Loucy (cell line): ENCODE data around the gene TOM1L2.

Experiments
- EZH2phosphoT487 ChIP-seq: fragments of 200-600 bp; IDR thresholded peaks from 2 replicates; pipeline ENCODE4 v1.6.1; 2018; ENCODE audit warnings: antibody characterized with exemption, mild to moderate bottlenecking, moderate library complexity, borderline replicate concordance
- TF ChIP-seq, protein P1 (sequence below): fragments of 200-600 bp; sonication (generic); conservative IDR thresholded peaks from 2 replicates; pipeline ENCODE4 v1.5.1; 2014; ENCODE audit warnings: mild to moderate bottlenecking, antibody characterized with exemption, low read length

DNA sequence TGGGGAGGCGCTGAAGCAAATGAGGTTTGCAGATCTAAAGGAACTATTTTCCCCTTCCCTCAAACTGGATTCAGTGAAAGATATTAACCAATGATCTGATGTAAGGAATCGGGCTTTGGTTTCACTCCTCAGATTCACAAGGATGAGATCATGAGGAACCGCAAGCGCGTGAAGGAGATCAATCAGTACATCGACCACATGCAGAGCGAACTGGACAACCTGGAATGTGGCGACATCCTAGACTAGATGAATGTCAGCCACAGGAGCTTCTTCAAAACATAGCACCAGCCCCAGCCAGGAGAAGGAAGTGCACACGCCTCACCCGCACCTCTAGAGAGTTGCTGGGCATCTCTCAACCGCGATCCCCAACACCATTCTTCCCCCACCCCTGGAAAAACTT lies 44.2 kb upstream of the TOM1L2 start:
- TF ChIP-seq, protein P1, sequence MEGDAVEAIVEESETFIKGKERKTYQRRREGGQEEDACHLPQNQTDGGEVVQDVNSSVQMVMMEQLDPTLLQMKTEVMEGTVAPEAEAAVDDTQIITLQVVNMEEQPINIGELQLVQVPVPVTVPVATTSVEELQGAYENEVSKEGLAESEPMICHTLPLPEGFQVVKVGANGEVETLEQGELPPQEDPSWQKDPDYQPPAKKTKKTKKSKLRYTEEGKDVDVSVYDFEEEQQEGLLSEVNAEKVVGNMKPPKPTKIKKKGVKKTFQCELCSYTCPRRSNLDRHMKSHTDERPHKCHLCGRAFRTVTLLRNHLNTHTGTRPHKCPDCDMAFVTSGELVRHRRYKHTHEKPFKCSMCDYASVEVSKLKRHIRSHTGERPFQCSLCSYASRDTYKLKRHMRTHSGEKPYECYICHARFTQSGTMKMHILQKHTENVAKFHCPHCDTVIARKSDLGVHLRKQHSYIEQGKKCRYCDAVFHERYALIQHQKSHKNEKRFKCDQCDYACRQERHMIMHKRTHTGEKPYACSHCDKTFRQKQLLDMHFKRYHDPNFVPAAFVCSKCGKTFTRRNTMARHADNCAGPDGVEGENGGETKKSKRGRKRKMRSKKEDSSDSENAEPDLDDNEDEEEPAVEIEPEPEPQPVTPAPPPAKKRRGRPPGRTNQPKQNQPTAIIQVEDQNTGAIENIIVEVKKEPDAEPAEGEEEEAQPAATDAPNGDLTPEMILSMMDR = no peak
- TF ChIP-seq EZH2phosphoT487 = no peak
